ENCODE measurements around the gene GPR146.
A peak's percentile ranks its signal among the peaks of the same experiment; 100 is the strongest.
"Not testable (repeated sequence)": the region's sequence is repeated elsewhere in the genome, so short reads cannot be mapped to it uniquely, and the experiment has no call there.

Gene GPR146

DNA sequence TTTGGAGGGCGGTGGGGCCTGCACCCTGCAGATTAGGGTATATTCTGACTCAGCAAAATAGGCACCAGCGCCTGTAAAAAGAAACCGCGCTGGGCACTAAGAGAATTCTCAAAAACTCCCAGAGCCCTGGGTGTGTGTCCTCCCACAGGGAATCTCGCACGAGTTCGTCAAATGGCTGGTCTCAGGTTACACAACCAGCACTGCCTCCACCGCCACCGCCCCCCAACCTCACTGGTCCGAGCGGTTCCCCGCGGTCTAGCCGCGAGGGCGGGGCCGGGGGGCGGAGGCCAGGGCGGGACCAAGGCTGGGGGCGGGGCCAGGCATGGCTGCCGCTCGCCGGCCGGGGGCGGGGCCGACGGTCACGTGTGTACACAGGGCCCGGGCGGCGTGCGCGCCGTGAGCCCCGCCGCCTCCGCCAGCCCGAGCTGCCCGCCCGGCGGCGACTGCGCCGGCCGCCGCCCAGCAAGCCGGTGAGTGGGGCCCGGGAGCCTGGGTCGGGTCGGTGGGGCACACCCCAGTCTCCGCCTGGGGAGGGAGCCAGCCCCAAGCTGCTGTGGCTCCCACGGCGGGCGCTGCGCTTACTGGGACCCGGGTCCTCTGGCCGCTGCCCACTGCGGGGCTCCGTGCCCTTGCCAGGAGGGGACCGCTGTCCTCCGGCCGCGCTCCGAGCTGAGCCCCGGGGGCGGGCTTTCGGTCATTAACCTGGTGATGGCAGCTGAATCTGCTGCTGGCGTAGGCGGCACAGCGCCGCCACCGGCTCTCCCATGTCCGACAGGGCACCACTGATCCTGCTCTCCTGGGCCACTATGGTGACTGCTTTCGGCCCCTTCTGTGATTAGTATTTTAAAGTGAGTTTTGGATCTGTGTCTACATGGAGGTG, at the start of gene GPR146:
Gene GPR146 (plus strand): TSS at position 358 of the 880 bp plus-strand sequence. CDS start 12,970 bp downstream, outside the sequence.
- Mint-ChIP-seq H3K9me3 (no peaks in the 10 kb centered on the region), H3K27me3 (peaks cover 19% of the 10 kb centered on the region), H3K36me3 (ENCODE audit: low read depth) (no peaks in the 10 kb centered on the region), H3K4me1 (ENCODE audit: low read depth) (peaks cover 74% of the 10 kb centered on the region), H3K4me3 (peak within 1 kb of the TSS; percentile 91), H3K27ac (peak within 1 kb of the TSS; percentile 37)

GRCh38 chr7:994592-995308, 49.6 kb upstream of the GPR146 start:
- H3K4me1 Mint-ChIP-seq (ENCODE audit: low read depth) = peaks cover 6% of the 10 kb centered on the region
- H3K27ac Mint-ChIP-seq = no peak overlapping the region
- H3K27me3 Mint-ChIP-seq = no peaks in the 10 kb centered on the region
- no peaks in the 10 kb centered on the region for H3K9me3 Mint-ChIP-seq
- no peaks in the 10 kb centered on the region for H3K36me3 Mint-ChIP-seq (ENCODE audit: low read depth)
- no peak overlapping the region for H3K4me3 Mint-ChIP-seq

DNA sequence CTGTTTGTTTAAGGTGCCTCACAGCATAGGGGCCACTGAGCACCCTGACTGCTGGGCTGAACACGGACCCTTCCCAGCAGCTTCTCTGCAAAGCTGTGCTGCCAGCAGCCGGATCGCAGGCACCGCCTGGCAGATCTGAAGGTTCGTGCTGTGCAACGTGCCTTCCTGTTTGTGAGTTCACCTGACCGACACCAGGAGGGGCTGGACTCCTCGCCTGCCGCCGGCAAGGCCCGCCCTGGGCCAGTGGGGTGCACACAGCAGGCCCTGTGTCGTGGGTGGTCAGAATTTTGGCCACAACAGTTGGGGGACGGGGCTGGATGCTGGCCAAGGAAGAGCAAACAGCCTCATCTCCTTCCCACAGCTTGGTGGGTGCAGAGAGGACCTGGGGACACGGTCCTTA, 48.8 kb upstream of the GPR146 start:
- Mint-ChIP-seq H3K36me3 (ENCODE audit: low read depth) (no peaks in the 10 kb centered on the region), H3K27ac (no peak overlapping the region), H3K9me3 (no peaks in the 10 kb centered on the region), H3K4me1 (ENCODE audit: low read depth) (peaks cover 6% of the 10 kb centered on the region), H3K27me3 (no peaks in the 10 kb centered on the region), H3K4me3 (no peak overlapping the region)

- no peak overlapping the region for H3K4me3 Mint-ChIP-seq
- H3K27ac Mint-ChIP-seq = no peak overlapping the region
- H3K27me3 Mint-ChIP-seq = no peaks in the 10 kb centered on the region
- peaks cover 6% of the 10 kb centered on the region for H3K4me1 Mint-ChIP-seq (ENCODE audit: low read depth)
- H3K9me3 Mint-ChIP-seq = no peaks in the 10 kb centered on the region
- no peaks in the 10 kb centered on the region for H3K36me3 Mint-ChIP-seq (ENCODE audit: low read depth)
Measured at GRCh38 chr7:996079-996872, 48.1 kb upstream of the GPR146 start.

DNA sequence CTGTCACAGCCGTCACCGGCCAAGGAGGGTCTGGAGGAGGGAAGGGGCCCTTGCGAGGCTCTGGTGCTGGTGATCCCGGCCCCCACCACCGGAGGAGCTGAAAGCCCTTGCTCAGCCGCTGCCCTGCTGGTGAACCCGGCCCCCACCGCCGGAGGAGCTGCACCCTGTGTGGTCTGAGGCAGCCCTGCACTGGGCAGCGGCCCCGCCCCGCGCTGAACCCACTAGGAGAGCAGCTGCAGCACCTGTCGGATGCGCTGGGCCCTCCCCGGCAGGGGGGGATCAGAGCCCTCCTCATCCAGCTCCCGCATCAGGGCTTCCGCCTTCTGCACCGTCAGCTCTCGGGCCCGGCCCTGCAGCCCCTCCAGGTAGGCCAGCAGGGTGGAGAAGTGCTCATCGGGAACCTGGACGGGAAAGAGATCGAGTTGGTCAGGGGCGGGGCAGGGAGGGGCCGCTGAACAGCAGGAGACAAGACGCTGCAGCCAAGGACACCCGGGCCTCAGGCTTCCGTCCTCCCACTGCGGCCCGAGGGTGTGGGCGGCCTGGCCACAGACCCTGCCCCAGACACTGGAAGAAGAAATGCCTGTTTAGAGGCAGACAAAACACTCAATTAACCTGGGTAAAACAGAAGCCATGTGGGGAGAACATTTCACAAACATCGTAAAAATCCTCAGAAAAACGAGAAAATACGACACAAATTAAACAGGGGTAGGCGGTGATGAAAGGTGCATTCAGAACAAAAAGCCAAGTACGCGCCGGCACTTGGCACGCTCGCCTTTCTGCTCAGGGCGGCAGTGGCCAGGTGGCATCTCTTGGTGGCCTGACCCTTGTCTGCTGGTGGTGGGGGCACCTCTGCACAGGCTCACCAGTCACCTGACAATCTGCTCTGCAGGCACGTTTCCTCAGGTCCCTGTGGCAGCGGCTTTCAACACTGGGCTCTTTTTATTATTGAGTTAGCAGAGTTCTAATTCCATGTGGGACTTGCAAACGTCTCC, 46.6 kb upstream of the GPR146 start:
- no peaks in the 10 kb centered on the region for H3K9me3 Mint-ChIP-seq
- no peaks in the 10 kb centered on the region for H3K36me3 Mint-ChIP-seq (ENCODE audit: low read depth)
- H3K27me3 Mint-ChIP-seq = no peaks in the 10 kb centered on the region
- no peak overlapping the region for H3K4me3 Mint-ChIP-seq
- no peak overlapping the region for H3K27ac Mint-ChIP-seq
- peaks cover 6% of the 10 kb centered on the region for H3K4me1 Mint-ChIP-seq (ENCODE audit: low read depth)

DNA sequence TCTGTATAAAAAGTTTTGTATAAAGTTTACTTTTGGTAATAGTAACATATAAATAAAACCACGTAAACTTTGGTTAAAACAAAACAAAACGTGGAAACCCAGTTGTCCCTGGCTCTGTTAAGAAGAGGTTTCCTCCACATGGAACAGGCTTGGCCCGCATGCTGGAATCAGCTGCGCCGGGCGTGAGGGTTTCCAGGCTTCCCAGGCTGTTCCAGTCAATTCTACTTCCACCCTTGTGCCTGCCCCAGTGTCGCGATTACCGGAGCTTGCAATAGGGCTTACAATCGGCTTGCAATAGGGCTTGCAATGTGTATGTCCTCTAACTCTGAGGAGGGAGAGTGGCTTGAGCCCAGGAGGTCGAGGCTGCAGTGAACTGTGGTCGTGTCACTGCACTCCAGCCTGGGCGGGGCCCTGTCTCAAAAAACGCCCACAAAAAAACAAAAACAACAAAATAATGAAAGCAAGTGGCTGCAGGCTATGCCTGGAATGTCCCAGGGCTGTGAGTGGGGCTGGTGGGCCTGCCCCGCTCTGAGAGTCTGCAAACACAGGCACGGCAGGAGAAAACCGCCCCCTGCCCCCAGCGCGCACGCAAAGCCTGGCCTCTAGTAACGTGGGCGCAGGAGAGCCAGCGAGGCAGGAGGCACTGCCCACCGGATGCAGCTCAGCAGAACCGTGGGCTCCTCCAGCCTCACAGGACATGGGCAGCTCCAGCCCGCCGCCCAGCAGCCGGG, 45.0 kb upstream of the GPR146 start:
- Mint-ChIP-seq H3K9me3 (no peaks in the 10 kb centered on the region), H3K4me1 (ENCODE audit: low read depth) (peaks cover 3% of the 10 kb centered on the region), H3K36me3 (ENCODE audit: low read depth) (no peaks in the 10 kb centered on the region)

GRCh38 chr7:999941-1000935, 44.1 kb upstream of the GPR146 start:
- Mint-ChIP-seq H3K4me3 (no peak overlapping the region), H3K27ac (no peak overlapping the region), H3K27me3 (no peaks in the 10 kb centered on the region), H3K36me3 (ENCODE audit: low read depth) (no peaks in the 10 kb centered on the region), H3K4me1 (ENCODE audit: low read depth) (peaks cover 3% of the 10 kb centered on the region), H3K9me3 (no peaks in the 10 kb centered on the region)

More for the DNA sequence above, 45.0 kb upstream of the GPR146 start:
- Mint-ChIP-seq H3K27ac (no peak overlapping the region), H3K27me3 (no peaks in the 10 kb centered on the region), H3K4me3 (no peak overlapping the region)

DNA sequence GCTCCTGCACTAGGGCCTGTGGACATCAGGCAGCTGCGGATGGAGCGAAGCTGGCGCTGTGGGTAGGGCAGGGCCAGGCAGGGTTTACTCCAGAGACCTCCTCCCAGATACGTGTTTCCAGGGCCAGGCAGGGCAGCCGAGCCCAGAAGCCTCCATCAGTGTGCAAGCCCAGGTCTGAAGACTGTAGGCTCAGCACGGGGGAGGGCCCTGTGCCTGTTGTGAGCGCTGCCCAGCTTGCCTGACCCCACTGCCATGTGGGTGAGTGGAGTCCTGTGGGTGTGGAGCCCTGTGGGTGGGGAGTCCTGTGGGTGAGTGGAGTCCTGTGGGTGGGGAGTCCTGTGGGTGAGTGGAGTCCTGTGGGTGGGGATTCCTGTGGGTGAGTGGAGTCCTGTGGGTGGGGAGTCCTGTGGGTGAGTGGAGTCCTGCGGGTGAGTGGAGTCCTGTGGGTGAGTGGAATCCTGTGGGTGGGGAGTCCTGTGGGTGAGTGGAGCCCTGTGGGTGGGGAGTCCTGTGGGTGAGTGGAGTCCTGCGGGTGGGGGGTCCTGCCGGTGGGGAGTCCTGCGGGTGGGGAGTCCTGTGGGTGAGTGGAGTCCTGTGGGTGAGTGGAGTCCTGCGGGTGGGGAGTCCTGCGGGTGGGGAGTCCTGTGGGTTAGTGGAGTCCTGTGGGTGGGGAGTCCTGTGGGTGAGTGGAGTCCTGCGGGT, 43.1 kb upstream of the GPR146 start:
- H3K27me3 Mint-ChIP-seq; H3K4me3 Mint-ChIP-seq; H3K4me1 Mint-ChIP-seq (ENCODE audit: low read depth); H3K36me3 Mint-ChIP-seq (ENCODE audit: low read depth); H3K27ac Mint-ChIP-seq; H3K9me3 Mint-ChIP-seq: not testable (repeated sequence)

DNA sequence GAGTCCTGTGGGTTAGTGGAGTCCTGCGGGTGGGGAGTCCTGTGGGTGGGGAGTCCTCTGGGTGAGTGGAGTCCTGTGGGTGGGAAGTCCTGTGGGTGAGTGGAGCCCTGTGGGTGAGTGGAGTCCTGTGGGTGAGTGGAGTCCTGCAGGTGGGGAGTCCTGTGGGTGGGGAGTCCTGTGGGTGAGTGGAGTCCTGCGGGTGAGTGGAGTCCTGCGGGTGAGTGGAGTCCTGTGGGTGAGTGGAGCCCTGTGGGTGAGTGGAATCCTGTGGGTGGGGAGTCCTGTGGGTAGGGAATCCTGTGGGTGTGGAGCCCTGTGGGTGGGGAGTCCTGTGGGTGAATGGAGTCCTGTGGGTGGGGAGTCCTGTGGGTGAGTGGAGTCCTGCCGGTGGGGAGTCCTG, 42.3 kb upstream of the GPR146 start:
- not testable (repeated sequence) for H3K27ac Mint-ChIP-seq; H3K36me3 Mint-ChIP-seq (ENCODE audit: low read depth); H3K9me3 Mint-ChIP-seq; H3K27me3 Mint-ChIP-seq; H3K4me3 Mint-ChIP-seq; H3K4me1 Mint-ChIP-seq (ENCODE audit: low read depth)

- H3K4me3 Mint-ChIP-seq; H3K27ac Mint-ChIP-seq; H3K36me3 Mint-ChIP-seq (ENCODE audit: low read depth); H3K27me3 Mint-ChIP-seq; H3K9me3 Mint-ChIP-seq; H3K4me1 Mint-ChIP-seq (ENCODE audit: low read depth): not testable (repeated sequence)
Measured at GRCh38 chr7:1002445-1002844, 41.9 kb upstream of the GPR146 start.

GRCh38 chr7:1004018-1004852, 40.1 kb upstream of the GPR146 start:
- H3K9me3 Mint-ChIP-seq = no peaks in the 10 kb centered on the region

More at GRCh38 chr7:1004018-1004852, 40.1 kb upstream of the GPR146 start:
- Mint-ChIP-seq H3K36me3 (ENCODE audit: low read depth) (peaks cover 4% of the 10 kb centered on the region), H3K4me1 (ENCODE audit: low read depth) (peaks cover 3% of the 10 kb centered on the region), H3K4me3 (no peak overlapping the region), H3K27me3 (no peaks in the 10 kb centered on the region), H3K27ac (no peak overlapping the region)
